Measurements from ENCODE around the gene CES4A.
"Not testable (repeated sequence)": the region's sequence is repeated elsewhere in the genome, so short reads cannot be mapped to it uniquely, and the experiment has no call there.

The CES4A gene

GRCh38 chr16:66974156-66974931, 14.0 kb upstream of the CES4A start:
- not testable (repeated sequence) for H3K36me3 ChIP-seq (ENCODE audit: control insufficient read depth in 1 of 2, insufficient read depth in 2 of 2, low read length in 2 of 2); H3K27me3 ChIP-seq (ENCODE audit: low read depth, low read length); H3K4me1 ChIP-seq (ENCODE audit: control insufficient read depth in 1 of 2, insufficient read depth in 2 of 2, low read length in 2 of 2); H3K27ac ChIP-seq (ENCODE audit: low read length); H3K4me3 ChIP-seq (ENCODE audit: low read depth in 1 of 2, low read length in 2 of 2); H3K9me3 ChIP-seq (ENCODE audit: control insufficient read depth in 1 of 2, low read length in 2 of 2)

- not testable (repeated sequence) for H3K27me3 ChIP-seq (ENCODE audit: low read depth, low read length); H3K36me3 ChIP-seq (ENCODE audit: control insufficient read depth in 1 of 2, insufficient read depth in 2 of 2, low read length in 2 of 2); H3K4me3 ChIP-seq (ENCODE audit: low read depth in 1 of 2, low read length in 2 of 2); H3K4me1 ChIP-seq (ENCODE audit: control insufficient read depth in 1 of 2, insufficient read depth in 2 of 2, low read length in 2 of 2); H3K27ac ChIP-seq (ENCODE audit: low read length); H3K9me3 ChIP-seq (ENCODE audit: control insufficient read depth in 1 of 2, low read length in 2 of 2)
These were observed 13.5 kb upstream of the CES4A start for GRCh38 chr16:66974932-66975246.

GRCh38 chr16:66975302-66975893, 13.0 kb upstream of the CES4A start:
- no peaks in the 10 kb centered on the region for H3K36me3 ChIP-seq (ENCODE audit: control insufficient read depth in 1 of 2, insufficient read depth in 2 of 2, low read length in 2 of 2)
- H3K27ac ChIP-seq (ENCODE audit: low read length): no peak overlapping the region
- H3K4me1 ChIP-seq (ENCODE audit: control insufficient read depth in 1 of 2, insufficient read depth in 2 of 2, low read length in 2 of 2): no peaks in the 10 kb centered on the region
- H3K27me3 ChIP-seq (ENCODE audit: low read depth, low read length): no peaks in the 10 kb centered on the region
- no peak overlapping the region for H3K4me3 ChIP-seq (ENCODE audit: low read depth in 1 of 2, low read length in 2 of 2)
- no peaks in the 10 kb centered on the region for H3K9me3 ChIP-seq (ENCODE audit: control insufficient read depth in 1 of 2, low read length in 2 of 2)

- H3K27ac ChIP-seq (ENCODE audit: low read length): no peak overlapping the region
- H3K9me3 ChIP-seq (ENCODE audit: control insufficient read depth in 1 of 2, low read length in 2 of 2): no peaks in the 10 kb centered on the region
- no peaks in the 10 kb centered on the region for H3K27me3 ChIP-seq (ENCODE audit: low read depth, low read length)
- no peak overlapping the region for H3K4me3 ChIP-seq (ENCODE audit: low read depth in 1 of 2, low read length in 2 of 2)
- no peaks in the 10 kb centered on the region for H3K36me3 ChIP-seq (ENCODE audit: control insufficient read depth in 1 of 2, insufficient read depth in 2 of 2, low read length in 2 of 2)
- no peaks in the 10 kb centered on the region for H3K4me1 ChIP-seq (ENCODE audit: control insufficient read depth in 1 of 2, insufficient read depth in 2 of 2, low read length in 2 of 2)
These were observed 11.6 kb upstream of the CES4A start for GRCh38 chr16:66976746-66977145.

GRCh38 chr16:66977341-66978113, 10.9 kb upstream of the CES4A start:
- no peaks in the 10 kb centered on the region for H3K4me1 ChIP-seq (ENCODE audit: control insufficient read depth in 1 of 2, insufficient read depth in 2 of 2, low read length in 2 of 2)
- no peak overlapping the region for H3K4me3 ChIP-seq (ENCODE audit: low read depth in 1 of 2, low read length in 2 of 2)
- no peaks in the 10 kb centered on the region for H3K36me3 ChIP-seq (ENCODE audit: control insufficient read depth in 1 of 2, insufficient read depth in 2 of 2, low read length in 2 of 2)
- H3K27me3 ChIP-seq (ENCODE audit: low read depth, low read length): no peaks in the 10 kb centered on the region
- no peak overlapping the region for H3K27ac ChIP-seq (ENCODE audit: low read length)
- H3K9me3 ChIP-seq (ENCODE audit: control insufficient read depth in 1 of 2, low read length in 2 of 2): no peaks in the 10 kb centered on the region

GRCh38 chr16:66979011-66979717, 9.2 kb upstream of the CES4A start:
- H3K27ac ChIP-seq (ENCODE audit: low read length): no peak overlapping the region
- no peak overlapping the region for H3K4me3 ChIP-seq (ENCODE audit: low read depth in 1 of 2, low read length in 2 of 2)
- no peaks in the 10 kb centered on the region for H3K27me3 ChIP-seq (ENCODE audit: low read depth, low read length)
- no peaks in the 10 kb centered on the region for H3K4me1 ChIP-seq (ENCODE audit: control insufficient read depth in 1 of 2, insufficient read depth in 2 of 2, low read length in 2 of 2)
- no peaks in the 10 kb centered on the region for H3K9me3 ChIP-seq (ENCODE audit: control insufficient read depth in 1 of 2, low read length in 2 of 2)
- H3K36me3 ChIP-seq (ENCODE audit: control insufficient read depth in 1 of 2, insufficient read depth in 2 of 2, low read length in 2 of 2): no peaks in the 10 kb centered on the region

- Histone ChIP-seq H3K27ac (ENCODE audit: low read length) (no peak overlapping the region), H3K36me3 (ENCODE audit: control insufficient read depth in 1 of 2, insufficient read depth in 2 of 2, low read length in 2 of 2) (no peaks in the 10 kb centered on the region), H3K27me3 (ENCODE audit: low read depth, low read length) (no peaks in the 10 kb centered on the region), H3K4me1 (ENCODE audit: control insufficient read depth in 1 of 2, insufficient read depth in 2 of 2, low read length in 2 of 2) (no peaks in the 10 kb centered on the region), H3K4me3 (ENCODE audit: low read depth in 1 of 2, low read length in 2 of 2) (no peak overlapping the region), H3K9me3 (ENCODE audit: control insufficient read depth in 1 of 2, low read length in 2 of 2) (no peaks in the 10 kb centered on the region)
These were observed 5.4 kb upstream of the CES4A start for GRCh38 chr16:66983033-66983432.

GRCh38 chr16:66984892-66985311, 3.5 kb upstream of the CES4A start:
- Histone ChIP-seq H3K36me3 (ENCODE audit: control insufficient read depth in 1 of 2, insufficient read depth in 2 of 2, low read length in 2 of 2) (no peaks in the 10 kb centered on the region), H3K9me3 (ENCODE audit: control insufficient read depth in 1 of 2, low read length in 2 of 2) (no peaks in the 10 kb centered on the region), H3K4me1 (ENCODE audit: control insufficient read depth in 1 of 2, insufficient read depth in 2 of 2, low read length in 2 of 2) (no peaks in the 10 kb centered on the region), H3K27ac (ENCODE audit: low read length) (no peak overlapping the region), H3K4me3 (ENCODE audit: low read depth in 1 of 2, low read length in 2 of 2) (no peak overlapping the region), H3K27me3 (ENCODE audit: low read depth, low read length) (no peaks in the 10 kb centered on the region)

GRCh38 chr16:66986559-66986958, 1.8 kb upstream of the CES4A start:
- no peaks in the 10 kb centered on the region for H3K4me1 ChIP-seq (ENCODE audit: control insufficient read depth in 1 of 2, insufficient read depth in 2 of 2, low read length in 2 of 2)
- no peaks in the 10 kb centered on the region for H3K27me3 ChIP-seq (ENCODE audit: low read depth, low read length)
- no peak overlapping the region for H3K4me3 ChIP-seq (ENCODE audit: low read depth in 1 of 2, low read length in 2 of 2)
- H3K27ac ChIP-seq (ENCODE audit: low read length): no peak overlapping the region
- H3K36me3 ChIP-seq (ENCODE audit: control insufficient read depth in 1 of 2, insufficient read depth in 2 of 2, low read length in 2 of 2): no peaks in the 10 kb centered on the region
- H3K9me3 ChIP-seq (ENCODE audit: control insufficient read depth in 1 of 2, low read length in 2 of 2): no peaks in the 10 kb centered on the region

GRCh38 chr16:66991545-66992077, 3.2 kb downstream of the CES4A start:
- Histone ChIP-seq H3K9me3 (ENCODE audit: control insufficient read depth in 1 of 2, low read length in 2 of 2) (no peaks in the 10 kb centered on the region), H3K27ac (ENCODE audit: low read length) (no peak overlapping the region), H3K4me1 (ENCODE audit: control insufficient read depth in 1 of 2, insufficient read depth in 2 of 2, low read length in 2 of 2) (no peaks in the 10 kb centered on the region), H3K4me3 (ENCODE audit: low read depth in 1 of 2, low read length in 2 of 2) (no peak overlapping the region), H3K36me3 (ENCODE audit: control insufficient read depth in 1 of 2, insufficient read depth in 2 of 2, low read length in 2 of 2) (no peaks in the 10 kb centered on the region), H3K27me3 (ENCODE audit: low read depth, low read length) (no peaks in the 10 kb centered on the region)

- H3K36me3 ChIP-seq (ENCODE audit: control insufficient read depth in 1 of 2, insufficient read depth in 2 of 2, low read length in 2 of 2); H3K27ac ChIP-seq (ENCODE audit: low read length); H3K4me1 ChIP-seq (ENCODE audit: control insufficient read depth in 1 of 2, insufficient read depth in 2 of 2, low read length in 2 of 2); H3K27me3 ChIP-seq (ENCODE audit: low read depth, low read length); H3K9me3 ChIP-seq (ENCODE audit: control insufficient read depth in 1 of 2, low read length in 2 of 2); H3K4me3 ChIP-seq (ENCODE audit: low read depth in 1 of 2, low read length in 2 of 2): not testable (repeated sequence)
These were observed 5.2 kb downstream of the CES4A start for GRCh38 chr16:66993558-66993957.
